NB4 (cell line): ENCODE data around the gene HOMER2.

Experiments
- CTCF ChIP-seq: IDR thresholded peaks from one replicate; pipeline ENCODE4 v1.5.1; 2012; ENCODE audit warnings: low read depth, low read length
- MAX ChIP-seq: IDR thresholded peaks from 2 replicates; pipeline ENCODE4 v1.6.1; 2011; ENCODE audit warnings: low read depth, low read length

- TF ChIP-seq MAX: 0 out of 2 replicates have a peak, but pooled peaks have one; percentile 18
- no peak for TF ChIP-seq CTCF
These were observed 143.0 kb downstream of the HOMER2 start, which contains the start of gene WHAMM for GRCh38 chr15:82809308-82810060.
